H9 (cell line): Measurements from ENCODE around the gene ZRANB3. TPM values are rescaled to one million over a fixed set of nuclear protein-coding genes. Genes with fewer than 3 reads are reported as not detected.
"Not testable (repeated sequence)": the region's sequence is repeated elsewhere in the genome, so short reads cannot be mapped to it uniquely, and the experiment has no call there.

Source experiments
- DNase-seq: peaks from one replicate; pipeline ENCODE4 v3.0.0-alpha.2; 2017
- H2AFZ ChIP-seq: one replicate; pipeline ENCODE4 v1.6.1; 2013; ENCODE audit warnings: mild to moderate bottlenecking, low read length, control low read depth, moderate library complexity
- H2AK5ac ChIP-seq: 2 replicates; pipeline ENCODE4 v1.6.1; 2013; ENCODE audit warnings: low read length, control low read depth, mixed read lengths; ENCODE audit not compliant: insufficient read length
- H2BK120ac ChIP-seq: one replicate; pipeline ENCODE4 v1.6.1; 2013; ENCODE audit warnings: low read depth, mild to moderate bottlenecking, low read length, control low read depth, inconsistent platforms; ENCODE audit not compliant: poor library complexity, severe bottlenecking
- H2BK12ac ChIP-seq: 2 replicates; pipeline ENCODE4 v1.6.1; 2013; ENCODE audit warnings: low read length, control low read depth, mixed read lengths, low read depth; ENCODE audit not compliant: insufficient read length
- H2BK15ac ChIP-seq: 2 replicates; pipeline ENCODE4 v1.6.1; 2013; ENCODE audit warnings: low read depth, low read length, control low read depth
- H2BK20ac ChIP-seq: one replicate; pipeline ENCODE4 v1.6.1; 2013; ENCODE audit warnings: low read depth, mild to moderate bottlenecking, low read length, control low read depth, inconsistent platforms; ENCODE audit not compliant: poor library complexity, severe bottlenecking
- H2BK5ac ChIP-seq: 2 replicates; pipeline ENCODE4 v1.6.1; 2013; ENCODE audit warnings: low read length, control low read depth, mixed read lengths; ENCODE audit not compliant: insufficient read length
- H3K14ac ChIP-seq: 2 replicates; pipeline ENCODE4 v1.6.1; 2013; ENCODE audit warnings: low read length, control low read depth; ENCODE audit not compliant: insufficient read depth
- H3K18ac ChIP-seq: 2 replicates; pipeline ENCODE4 v1.6.1; 2013; ENCODE audit warnings: low read depth, mild to moderate bottlenecking, mixed read lengths, low read length, control low read depth; ENCODE audit not compliant: insufficient read length
- H3K23ac ChIP-seq: 2 replicates; pipeline ENCODE4 v1.6.1; 2013; ENCODE audit warnings: low read length, control low read depth, mixed read lengths, low read depth; ENCODE audit not compliant: insufficient read length
- H3K23me2 ChIP-seq: 2 replicates; pipeline ENCODE4 v1.6.1; 2013; ENCODE audit warnings: low read depth, mild to moderate bottlenecking, mixed read lengths, low read length, control low read depth; ENCODE audit not compliant: insufficient read length, poor library complexity, severe bottlenecking
- H3K27ac ChIP-seq: 2 replicates; pipeline ENCODE4 v1.5.1; 2013; ENCODE audit warnings: low read length, control low read depth, mixed read lengths, low read depth; ENCODE audit not compliant: insufficient read length
- H3K27me3 ChIP-seq: 2 replicates; pipeline ENCODE4 v1.6.1; 2013; ENCODE audit warnings: low read length, control low read depth, inconsistent platforms; ENCODE audit not compliant: insufficient read depth
- H3K4ac ChIP-seq: 2 replicates; pipeline ENCODE4 v1.6.1; 2013; ENCODE audit warnings: low read depth, mild to moderate bottlenecking, control low read depth, inconsistent platforms, low read length, moderate library complexity
- H3K4me1 ChIP-seq: 2 replicates; pipeline ENCODE4 v1.6.1; 2013; ENCODE audit warnings: low read length, control low read depth, inconsistent platforms; ENCODE audit not compliant: insufficient read depth
- H3K4me2 ChIP-seq: 2 replicates; pipeline ENCODE4 v1.6.1; 2013; ENCODE audit warnings: low read length, control low read depth, mixed read lengths; ENCODE audit not compliant: insufficient read length, insufficient read depth
- H3K56ac ChIP-seq: 2 replicates; pipeline ENCODE4 v1.6.1; 2013; ENCODE audit warnings: low read depth, mild to moderate bottlenecking, mixed read lengths, low read length, control low read depth; ENCODE audit not compliant: insufficient read length
- H3K79me1 ChIP-seq: 2 replicates; pipeline ENCODE4 v1.6.1; 2013; ENCODE audit warnings: low read depth, mild to moderate bottlenecking, moderate library complexity, low read length, control low read depth, inconsistent platforms; ENCODE audit not compliant: insufficient read depth, poor library complexity, severe bottlenecking
- H3K79me2 ChIP-seq: 2 replicates; pipeline ENCODE4 v1.6.1; 2013; ENCODE audit warnings: low read length, control low read depth, inconsistent platforms; ENCODE audit not compliant: insufficient read depth
- H3K9ac ChIP-seq: 2 replicates; pipeline ENCODE4 v1.6.1; 2013; ENCODE audit warnings: low read length, control low read depth, mixed read lengths; ENCODE audit not compliant: insufficient read length; ENCODE audit errors: extremely low read depth
- H3K9me3 ChIP-seq: one replicate; pipeline ENCODE4 v1.6.1; 2013; ENCODE audit warnings: low read depth, low read length, inconsistent platforms; ENCODE audit not compliant: control insufficient read depth
- H3T11ph ChIP-seq: one replicate; pipeline ENCODE4 v1.6.1; 2013; ENCODE audit warnings: mild to moderate bottlenecking, low read length, control low read depth, inconsistent platforms
- H4K20me1 ChIP-seq: one replicate; pipeline ENCODE4 v1.6.1; 2013; ENCODE audit not compliant: control insufficient read depth, insufficient read length, insufficient read depth
- H4K5ac ChIP-seq: 2 replicates; pipeline ENCODE4 v1.6.1; 2013; ENCODE audit warnings: low read depth, mild to moderate bottlenecking, mixed read lengths, low read length, control low read depth; ENCODE audit not compliant: insufficient read length
- H4K8ac ChIP-seq: replicated peaks from 2 replicates; pipeline ENCODE4 v1.6.1; 2013; ENCODE audit warnings: low read length, control low read depth, mixed read lengths, low read depth; ENCODE audit not compliant: insufficient read length
- H4K91ac ChIP-seq: 2 replicates; pipeline ENCODE4 v1.6.1; 2013; ENCODE audit warnings: low read depth, mild to moderate bottlenecking, moderate library complexity, mixed read lengths, low read length, control low read depth; ENCODE audit not compliant: insufficient read length
- H3K27ac Mint-ChIP-seq, 3 experiments: 2 replicates in 2 of 3; 3 replicates in 1 of 3; pipeline ENCODE4 v1.8.0; 2020 to 2021; ENCODE audit warnings: mixed read lengths in 3 of 3, mild to moderate bottlenecking in 1 of 3, moderate library complexity in 1 of 3
- H3K27me3 Mint-ChIP-seq: 2 replicates; pipeline ENCODE4 v1.8.0; 2021; ENCODE audit warnings: low read depth, mild to moderate bottlenecking, moderate library complexity, mixed read lengths
- H3K36me3 Mint-ChIP-seq, 3 experiments: 2 replicates in 2 of 3; 3 replicates in 1 of 3; pipeline ENCODE4 v1.8.0; 2020 to 2021; ENCODE audit warnings: low read depth in 3 of 3, mixed read lengths in 3 of 3; ENCODE audit not compliant: insufficient read depth in 1 of 3
- H3K4me1 Mint-ChIP-seq, 2 experiments: 2 replicates each; pipeline ENCODE4 v1.8.0; 2020; ENCODE audit warnings: mixed read lengths in 2 of 2
- H3K4me3 Mint-ChIP-seq, 2 experiments: 2 replicates in 1 of 2; 3 replicates in 1 of 2; pipeline ENCODE4 v1.8.0; 2020 to 2021; ENCODE audit warnings: mild to moderate bottlenecking in 2 of 2, mixed read lengths in 2 of 2, moderate library complexity in 1 of 2
- H3K9me3 Mint-ChIP-seq, 2 experiments: 2 replicates in 1 of 2; 3 replicates in 1 of 2; pipeline ENCODE4 v1.8.0; 2020; ENCODE audit warnings: mild to moderate bottlenecking in 2 of 2, mixed read lengths in 2 of 2, moderate library complexity in 1 of 2
- CTCF ChIP-seq: fragments of 200-600 bp; sonication (generic); conservative IDR thresholded peaks from 3 replicates; pipeline ENCODE4 v1.8.0; 2021; ENCODE audit warnings: antibody characterized with exemption, mild to moderate bottlenecking
- WGBS: extraction: QIAGEN DNeasy Blood & Tissue Kit; methylation state at CpG from one replicate; pipeline ENCODE4 v1.1.7; 2013; ENCODE audit warnings: missing lambda C conversion rate, low lambda C conversion rate, mixed read lengths; ENCODE audit not compliant: insufficient read length; ENCODE audit errors: extremely low coverage; 5-methylcytosine and 5-hydroxymethylcytosine counted together
- total RNA-seq: library from RNA; stranded (reverse); gene quantifications from 2 replicates; pipeline ENCODE4 v1.2.1, GENCODE V29; 2021

ZRANB3 gene
- total RNA-seq, 1 experiment from 2014 or later, result 16.7 TPM

- TF ChIP-seq CTCF, result no peak
- H3K9ac ChIP-seq, result no peak overlapping the region
- no peaks in the 10 kb centered on the region for H3K79me1 ChIP-seq
- no peak overlapping the region for H4K8ac ChIP-seq
- H2AFZ ChIP-seq, result no peak overlapping the region
- no peaks in the 10 kb centered on the region for H3K9me3 ChIP-seq
- no peak overlapping the region for H4K5ac ChIP-seq
- H3K4me2 ChIP-seq, result no peak overlapping the region
- Mint-ChIP-seq H3K9me3 (no peaks in the 10 kb centered on the region), H3K4me1 (no peaks in the 10 kb centered on the region), H3K4me3 (no peak overlapping the region), H3K27me3 (no peaks in the 10 kb centered on the region), H3K27ac (no peak overlapping the region), H3K36me3 (peaks cover 4 to 40% (median 25%) of the 10 kb centered on the region in 3 experiments; a peak in 5 of 7 replicates)
- H3K23ac ChIP-seq, result peak overlapping the region; percentile 83
- H2BK20ac ChIP-seq, result no peak overlapping the region
- H2BK120ac ChIP-seq, result no peak overlapping the region
- no peak overlapping the region for H3T11ph ChIP-seq
- H3K4ac ChIP-seq, result no peak overlapping the region
- no peaks in the 10 kb centered on the region for H4K20me1 ChIP-seq
- H3K56ac ChIP-seq, result no peak overlapping the region
- H2AK5ac ChIP-seq, result no peak overlapping the region
- no peaks in the 10 kb centered on the region for H3K4me1 ChIP-seq
- no peak overlapping the region for H3K27ac ChIP-seq
- no peaks in the 10 kb centered on the region for H3K79me2 ChIP-seq
- H4K91ac ChIP-seq, result no peak overlapping the region
- H3K23me2 ChIP-seq, result no peaks in the 10 kb centered on the region
- H3K14ac ChIP-seq, result no peak overlapping the region
- H2BK5ac ChIP-seq, result no peak overlapping the region
- WGBS, result no CpG with 5 or more reads among the region's 1 CpG
- no peak for DNase-seq
- no peak overlapping the region for H3K18ac ChIP-seq
- H2BK15ac ChIP-seq, result no peak overlapping the region
- no peak overlapping the region for H2BK12ac ChIP-seq
- no peaks in the 10 kb centered on the region for H3K27me3 ChIP-seq
Observed at GRCh38 chr2:135124924-135125886, 405.8 kb downstream of the ZRANB3 start.

GRCh38 chr2:135121658-135122039 lies 409.4 kb downstream of the ZRANB3 start:
- H3K27me3 Mint-ChIP-seq, H3K9me3 Mint-ChIP-seq: not testable (repeated sequence)
- no CpG with 5 or more reads among the region's 6 CpGs for WGBS

More at GRCh38 chr2:135121658-135122039, 409.4 kb downstream of the ZRANB3 start:
- H3K14ac ChIP-seq, H3K9ac ChIP-seq, H2BK5ac ChIP-seq, H2BK15ac ChIP-seq, H3K27ac Mint-ChIP-seq, H3K27ac ChIP-seq, H2AK5ac ChIP-seq, DNase-seq, H2BK20ac ChIP-seq, H4K5ac ChIP-seq, H2AFZ ChIP-seq, H3K79me1 ChIP-seq, H4K8ac ChIP-seq, H3K4me1 Mint-ChIP-seq, H2BK12ac ChIP-seq, H3K4me3 Mint-ChIP-seq, H3K23me2 ChIP-seq, H3K23ac ChIP-seq, H3K4me2 ChIP-seq, H3K18ac ChIP-seq, H3K4me1 ChIP-seq, H3T11ph ChIP-seq, H2BK120ac ChIP-seq, H3K79me2 ChIP-seq, H3K56ac ChIP-seq, H4K20me1 ChIP-seq, H3K27me3 ChIP-seq, H3K9me3 ChIP-seq, H3K4ac ChIP-seq, H4K91ac ChIP-seq: not testable (repeated sequence)
- H3K36me3 Mint-ChIP-seq, result peaks cover 2 to 23% (median 17%) of the 10 kb centered on the region in 3 experiments; a peak in 5 of 7 replicates
